ENCODE data around the gene RPIA. TPM values are rescaled to one million over a fixed set of nuclear protein-coding genes. Genes with fewer than 3 reads are reported as not detected.

Gene RPIA
- total and polyA plus RNA-seq, 2 donors (not counting 1 experiment from before 2014, with no cell fraction given) = 6.4 to 9.4 TPM

- DNase-seq (ENCODE audit: low read depth in 2 of 2) = no peak
- Histone ChIP-seq H2AFZ (ENCODE audit: low read length) (no peak overlapping the region), H3K27ac (ENCODE audit: insufficient read depth, low read length) (no peak overlapping the region), H3K4me1 (ENCODE audit: control insufficient read depth, extremely low read depth, insufficient read depth, low read length) (no peaks in the 10 kb centered on the region), H3K27me3 (ENCODE audit: control insufficient read depth, insufficient read depth, low read length) (no peaks in the 10 kb centered on the region), H3K36me3 (ENCODE audit: control insufficient read depth, insufficient read depth, low read length) (no peaks in the 10 kb centered on the region), H4K20me1 (ENCODE audit: control insufficient read depth, extremely low read depth, insufficient read depth, low read length) (no peaks in the 10 kb centered on the region), H3K4me2 (ENCODE audit: extremely low read depth, insufficient read depth, low read length) (no peak overlapping the region), H3K79me2 (ENCODE audit: control insufficient read depth, insufficient read depth, low read length) (no peaks in the 10 kb centered on the region), H3K9me3 (ENCODE audit: control insufficient read depth, insufficient read depth, low read depth, low read length) (no peaks in the 10 kb centered on the region), H3K4me3 (replicated peaks in 1 of 4; ENCODE audit: control extremely low read depth in 1 of 4, insufficient read depth in 1 of 4, low read depth in 3 of 4, low read length in 4 of 4) (no peak overlapping the region), H3K9ac (ENCODE audit: insufficient read depth, low read length) (no peak overlapping the region)
- TF ChIP-seq CTCF (conservative IDR thresholded peaks at IDR 0.05 in 1 of 2, IDR thresholded peaks at IDR 0.05 in 1 of 2; ENCODE audit: low read depth in 1 of 2, low read length in 2 of 2) (no peak), EZH2 (IDR thresholded peaks at IDR 0.05; ENCODE audit: low read length, missing control alignments) (no peak)
Measured at GRCh38 chr2:88735853-88736252, 44.4 kb downstream of the RPIA start.

- H3K27ac ChIP-seq (ENCODE audit: insufficient read depth, low read length) = no peak overlapping the region
- H3K4me3 ChIP-seq (replicated peaks in 1 of 4; ENCODE audit: control extremely low read depth in 1 of 4, insufficient read depth in 1 of 4, low read depth in 3 of 4, low read length in 4 of 4) = no peak overlapping the region
- no peak overlapping the region for H3K9ac ChIP-seq (ENCODE audit: insufficient read depth, low read length)
- DNase-seq (ENCODE audit: low read depth in 2 of 2) = no peak
- no peaks in the 10 kb centered on the region for H3K9me3 ChIP-seq (ENCODE audit: control insufficient read depth, insufficient read depth, low read depth, low read length)
- TF ChIP-seq CTCF (conservative IDR thresholded peaks at IDR 0.05 in 1 of 2, IDR thresholded peaks at IDR 0.05 in 1 of 2; ENCODE audit: low read depth in 1 of 2, low read length in 2 of 2) = no peak
- TF ChIP-seq EZH2 (IDR thresholded peaks at IDR 0.05; ENCODE audit: low read length, missing control alignments) = no peak
- H3K4me2 ChIP-seq (ENCODE audit: extremely low read depth, insufficient read depth, low read length) = no peak overlapping the region
- H4K20me1 ChIP-seq (ENCODE audit: control insufficient read depth, extremely low read depth, insufficient read depth, low read length) = no peaks in the 10 kb centered on the region
- H3K27me3 ChIP-seq (ENCODE audit: control insufficient read depth, insufficient read depth, low read length) = no peaks in the 10 kb centered on the region
- H3K79me2 ChIP-seq (ENCODE audit: control insufficient read depth, insufficient read depth, low read length) = no peaks in the 10 kb centered on the region
- no peaks in the 10 kb centered on the region for H3K36me3 ChIP-seq (ENCODE audit: control insufficient read depth, insufficient read depth, low read length)
- H3K4me1 ChIP-seq (ENCODE audit: control insufficient read depth, extremely low read depth, insufficient read depth, low read length) = no peaks in the 10 kb centered on the region
- H2AFZ ChIP-seq (ENCODE audit: low read length) = no peak overlapping the region
Measured at GRCh38 chr2:88736437-88736836, 45.0 kb downstream of the RPIA start.

- no peaks in the 10 kb centered on the region for H3K9me3 ChIP-seq (ENCODE audit: control insufficient read depth, insufficient read depth, low read depth, low read length)
- H2AFZ ChIP-seq (ENCODE audit: low read length) = no peak overlapping the region
- no peaks in the 10 kb centered on the region for H3K27me3 ChIP-seq (ENCODE audit: control insufficient read depth, insufficient read depth, low read length)
- H3K4me1 ChIP-seq (ENCODE audit: control insufficient read depth, extremely low read depth, insufficient read depth, low read length) = no peaks in the 10 kb centered on the region
- no peaks in the 10 kb centered on the region for H3K79me2 ChIP-seq (ENCODE audit: control insufficient read depth, insufficient read depth, low read length)
- H4K20me1 ChIP-seq (ENCODE audit: control insufficient read depth, extremely low read depth, insufficient read depth, low read length) = no peaks in the 10 kb centered on the region
- H3K36me3 ChIP-seq (ENCODE audit: control insufficient read depth, insufficient read depth, low read length) = no peaks in the 10 kb centered on the region
- peak in 1 of 2 donors; percentile 78 for DNase-seq (ENCODE audit: low read depth in 2 of 2)
- H3K9ac ChIP-seq (ENCODE audit: insufficient read depth, low read length) = no peak overlapping the region
- H3K27ac ChIP-seq (ENCODE audit: insufficient read depth, low read length) = no peak overlapping the region
- no peak overlapping the region for H3K4me2 ChIP-seq (ENCODE audit: extremely low read depth, insufficient read depth, low read length)
- TF ChIP-seq EZH2 (IDR thresholded peaks at IDR 0.05; ENCODE audit: low read length, missing control alignments) (no peak), CTCF (conservative IDR thresholded peaks at IDR 0.05 in 1 of 2, IDR thresholded peaks at IDR 0.05 in 1 of 2; ENCODE audit: low read depth in 1 of 2, low read length in 2 of 2) (no peak)
- H3K4me3 ChIP-seq (replicated peaks in 1 of 4; ENCODE audit: control extremely low read depth in 1 of 4, insufficient read depth in 1 of 4, low read depth in 3 of 4, low read length in 4 of 4) = no peak overlapping the region
Measured at GRCh38 chr2:88737385-88737784, 45.9 kb downstream of the RPIA start.
